ENCODE measurements around the gene B3GALNT2. TPM values are rescaled to one million over a fixed set of nuclear protein-coding genes. Genes with fewer than 3 reads are reported as not detected.
"Not testable (repeated sequence)": the region's sequence is repeated elsewhere in the genome, so short reads cannot be mapped to it uniquely, and the experiment has no call there.

The B3GALNT2 gene
- polyA plus RNA-seq, 4 donors = 17.5 to 31.3 (median 26.2) TPM

DNA sequence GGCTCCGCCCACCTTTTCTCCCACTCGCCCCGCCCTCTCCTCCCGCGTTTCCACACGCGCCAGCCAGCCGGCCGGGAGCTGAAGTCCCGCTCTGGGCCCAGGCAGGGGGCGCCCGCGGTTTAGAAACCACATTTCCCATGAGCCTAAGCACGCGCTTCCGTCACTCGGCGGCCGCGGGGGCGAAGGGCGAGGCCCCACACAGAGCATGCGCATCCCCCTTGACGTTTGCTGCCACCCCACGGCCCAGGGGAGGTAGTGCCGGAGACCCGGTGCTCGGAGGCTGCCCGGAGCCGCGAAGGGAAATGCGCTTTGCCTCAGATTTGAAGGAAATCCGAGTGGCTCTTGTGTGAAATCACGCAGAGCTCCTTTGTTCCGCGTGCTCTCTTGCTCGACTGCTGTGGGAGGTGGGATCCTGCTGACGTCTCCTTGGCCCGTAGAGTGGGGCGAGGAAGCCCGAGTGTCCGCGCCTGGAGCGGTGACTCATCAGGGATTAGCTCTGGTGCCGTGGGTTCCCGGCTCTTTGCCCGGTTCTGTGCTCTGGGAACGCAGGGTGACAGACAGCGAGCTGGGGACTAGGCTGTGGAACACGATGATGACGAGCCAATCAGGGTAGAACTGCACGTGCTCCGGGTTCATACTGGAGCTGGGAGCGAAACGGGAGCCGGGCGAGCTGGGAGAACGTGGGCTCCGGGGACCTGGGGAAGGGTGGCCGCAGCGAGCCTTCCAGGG lies 406 bp upstream of the B3GALNT2 start:
- peak; percentile 91 to 98 (median 98) for DNase-seq (ENCODE audit: low read depth in 4 of 4, low spot score in 2 of 4)

DNA sequence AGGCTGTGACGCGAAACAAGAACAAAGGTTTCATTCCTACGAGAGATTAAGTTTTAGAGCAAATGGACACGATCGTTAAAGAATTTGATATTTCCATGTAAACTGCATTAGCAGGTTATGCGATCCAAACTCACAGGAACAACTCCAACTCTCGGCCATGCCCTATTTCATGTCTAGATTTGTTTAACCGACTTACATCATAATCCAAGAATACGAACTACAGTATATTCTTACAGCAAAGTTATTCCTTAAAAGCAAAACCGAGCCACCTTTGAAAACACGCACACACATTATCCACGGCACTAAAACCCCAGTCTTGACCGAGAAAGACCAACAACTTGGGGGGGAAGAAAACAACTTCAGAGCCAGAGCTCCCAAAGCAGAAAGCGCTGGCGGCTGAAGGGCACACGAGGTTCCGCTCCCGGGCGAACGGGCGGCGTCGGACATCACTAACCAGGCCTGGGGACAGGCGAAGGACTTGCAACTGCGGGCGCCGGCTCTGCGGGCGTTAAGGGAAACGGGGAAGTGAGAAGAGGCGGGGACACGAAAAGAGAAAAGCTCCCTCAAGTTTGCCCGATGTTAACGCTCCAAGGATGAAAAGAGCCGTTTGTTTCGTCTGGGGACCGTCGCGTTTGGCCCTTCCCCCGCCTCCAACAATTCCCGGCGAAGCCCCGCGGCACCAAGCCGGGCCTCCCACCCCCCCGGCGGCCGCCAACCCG lies 690 bp downstream of the B3GALNT2 start:
- DNase-seq (ENCODE audit: low read depth in 4 of 4, low spot score in 2 of 4) = peak; percentile 45 to 77 (median 62)

DNA sequence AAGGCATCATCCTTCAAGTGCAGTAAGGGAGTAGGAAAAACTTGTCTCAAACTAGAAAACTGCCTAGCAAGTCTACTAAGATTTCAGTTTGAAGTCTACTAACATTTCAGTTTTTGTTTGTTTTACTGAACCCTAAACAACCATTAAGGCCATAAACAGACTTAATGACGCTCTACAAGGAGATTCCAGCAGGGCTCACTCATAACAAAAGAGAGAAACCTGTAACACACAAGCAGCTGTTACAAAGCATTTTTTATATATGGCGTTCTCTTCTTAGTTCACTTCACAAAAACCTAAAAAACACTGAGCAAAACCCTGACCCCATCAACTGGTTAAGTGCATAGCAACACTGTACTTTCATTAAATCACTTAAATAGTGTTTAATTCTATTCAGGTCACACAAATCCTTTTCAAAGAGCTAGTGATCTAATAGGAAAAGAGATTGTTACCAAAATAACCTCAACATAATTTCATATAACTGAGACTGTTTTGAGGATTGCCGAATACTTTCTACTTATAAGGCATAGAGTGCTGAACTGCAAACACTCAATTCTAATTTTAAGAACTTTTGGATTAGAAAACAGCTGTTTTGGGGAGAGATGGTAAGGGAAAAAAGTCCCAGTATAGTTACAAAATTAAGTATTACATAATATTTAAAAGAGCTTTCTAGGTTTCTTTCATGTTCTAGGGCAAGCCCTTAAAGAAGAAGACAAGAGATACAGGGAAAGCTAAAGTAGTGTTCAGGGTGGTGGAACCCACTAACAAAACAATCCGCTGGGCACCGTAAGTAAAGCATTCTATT lies 1.4 kb downstream of the B3GALNT2 start:
- DNase-seq (ENCODE audit: low read depth in 4 of 4, low spot score in 2 of 4) = peak; percentile 37 to 60 (median 44)

DNA sequence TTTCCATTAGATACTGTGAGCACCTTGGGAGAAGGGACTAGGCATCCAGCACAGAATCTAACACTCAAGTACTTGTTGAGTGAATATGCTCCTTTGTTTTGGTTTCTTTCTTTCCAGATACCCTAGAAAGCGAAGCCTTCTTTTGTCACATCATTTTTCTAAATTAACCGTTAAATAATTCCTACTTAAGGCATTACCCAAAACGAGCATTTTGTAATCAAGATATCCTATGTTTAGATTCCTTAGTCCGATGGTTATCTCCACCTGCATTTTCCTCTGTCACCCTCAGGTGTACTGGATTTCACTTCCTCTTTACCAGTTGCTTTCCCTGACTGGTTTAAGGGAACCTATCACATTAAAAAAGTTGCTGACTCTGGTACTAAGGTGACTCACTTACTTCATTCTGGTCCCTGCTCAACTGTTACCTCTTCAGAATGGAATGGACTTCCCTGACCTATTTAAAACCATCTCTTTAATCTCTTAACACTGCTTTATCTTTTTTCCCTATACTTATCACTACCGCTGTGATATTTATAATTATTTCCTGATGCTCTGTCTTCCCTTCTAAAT lies 3.2 kb downstream of the B3GALNT2 start:
- DNase-seq (ENCODE audit: low read depth in 4 of 4, low spot score in 2 of 4) = no peak

DNA sequence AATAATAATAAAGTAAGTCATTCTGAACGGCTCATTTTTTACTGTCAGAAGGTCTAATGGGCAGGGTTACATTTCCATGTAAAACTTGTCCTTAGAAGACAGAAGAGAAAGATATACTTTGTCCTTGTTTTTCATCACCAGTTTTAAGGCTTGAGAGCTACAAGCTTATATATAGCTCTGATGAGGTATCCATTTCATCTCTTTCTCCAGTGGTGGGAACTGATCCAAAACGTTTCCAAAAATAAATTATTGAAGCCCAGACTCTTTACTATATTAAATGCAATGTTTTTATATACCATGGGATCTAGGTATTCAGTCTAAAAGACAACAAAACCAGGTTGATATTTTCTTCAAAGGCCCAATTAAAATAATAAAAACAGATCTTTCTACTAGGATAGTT lies 8.7 kb downstream of the B3GALNT2 start:
- DNase-seq (ENCODE audit: low read depth in 4 of 4, low spot score in 2 of 4) = no peak

DNA sequence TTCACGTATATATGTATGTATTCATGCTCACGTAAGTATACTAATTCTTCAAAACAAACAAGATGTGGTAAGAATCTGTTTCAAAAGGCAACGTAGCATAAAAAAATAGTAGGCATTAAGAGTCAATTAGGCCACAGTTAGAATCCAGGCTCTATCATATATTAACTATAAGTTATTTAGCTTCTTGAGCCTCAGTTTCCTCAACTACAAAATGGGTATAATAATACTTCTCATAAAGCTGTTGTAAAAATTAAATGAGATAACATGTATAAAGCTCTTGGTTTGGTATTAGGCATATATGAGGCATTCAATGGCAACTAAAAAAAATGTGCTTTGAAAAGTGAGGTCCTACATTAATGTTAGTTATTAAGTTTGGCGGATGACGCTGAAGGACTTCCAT lies 9.2 kb downstream of the B3GALNT2 start:
- no peak for DNase-seq (ENCODE audit: low read depth in 4 of 4, low spot score in 2 of 4)

DNA sequence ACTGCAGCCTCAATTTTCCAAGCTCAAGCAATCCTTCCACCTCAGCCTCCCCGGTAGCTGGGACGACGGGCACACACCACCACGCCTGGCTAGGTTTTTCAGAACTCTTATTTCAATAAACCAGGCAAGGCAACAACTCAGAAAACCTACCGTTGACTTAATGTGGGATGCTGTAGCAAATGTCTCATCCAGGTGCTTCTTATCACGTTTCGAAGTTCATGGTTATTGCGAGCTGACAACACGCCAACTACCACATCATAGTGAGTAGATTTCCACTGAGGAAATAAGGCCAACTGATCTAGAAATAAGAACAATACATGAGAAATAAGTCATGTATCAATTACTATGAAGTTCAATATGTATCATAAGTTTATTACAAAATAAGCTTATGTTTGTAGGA lies 9.7 kb downstream of the B3GALNT2 start:
- DNase-seq (ENCODE audit: low read depth in 4 of 4, low spot score in 2 of 4) = no peak

DNA sequence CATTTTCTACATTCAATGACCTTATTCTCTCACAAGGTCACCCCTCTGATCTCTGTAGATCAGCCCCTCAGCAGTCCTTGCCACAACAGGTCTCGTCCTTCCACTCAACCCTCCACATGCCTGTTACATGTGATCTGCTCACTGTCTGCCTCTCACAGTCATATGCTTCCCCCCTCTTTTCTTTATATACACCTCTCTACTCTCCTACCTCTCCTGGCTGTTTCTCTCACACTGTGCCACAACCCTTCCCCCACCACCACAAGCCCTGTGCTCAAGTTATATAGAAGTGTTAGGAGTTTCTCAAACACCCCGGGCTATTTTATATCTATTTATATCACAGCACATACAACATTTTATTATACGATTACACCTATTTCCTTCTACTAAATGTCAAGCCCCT lies 12.6 kb downstream of the B3GALNT2 start:
- no peak for DNase-seq (ENCODE audit: low read depth in 4 of 4, low spot score in 2 of 4)

DNA sequence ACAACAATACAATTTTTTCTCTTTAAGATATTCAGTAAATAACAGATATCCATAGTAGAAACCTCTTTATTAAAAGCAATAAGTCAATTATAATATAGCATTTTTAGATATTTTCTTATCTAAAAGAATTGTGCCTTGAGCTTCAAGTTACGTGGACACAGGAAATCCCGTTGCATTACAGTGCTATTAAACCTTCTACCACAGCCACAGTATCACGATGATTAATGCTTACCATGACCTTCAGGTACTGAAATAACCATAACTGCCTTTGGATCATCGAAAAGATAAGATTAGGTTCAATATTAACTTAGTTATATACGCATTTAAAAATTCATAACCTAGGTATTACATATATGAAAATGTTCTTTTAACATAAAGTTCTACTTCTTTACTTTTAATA lies 17.9 kb downstream of the B3GALNT2 start:
- no peak for DNase-seq (ENCODE audit: low read depth in 4 of 4, low spot score in 2 of 4)

DNA sequence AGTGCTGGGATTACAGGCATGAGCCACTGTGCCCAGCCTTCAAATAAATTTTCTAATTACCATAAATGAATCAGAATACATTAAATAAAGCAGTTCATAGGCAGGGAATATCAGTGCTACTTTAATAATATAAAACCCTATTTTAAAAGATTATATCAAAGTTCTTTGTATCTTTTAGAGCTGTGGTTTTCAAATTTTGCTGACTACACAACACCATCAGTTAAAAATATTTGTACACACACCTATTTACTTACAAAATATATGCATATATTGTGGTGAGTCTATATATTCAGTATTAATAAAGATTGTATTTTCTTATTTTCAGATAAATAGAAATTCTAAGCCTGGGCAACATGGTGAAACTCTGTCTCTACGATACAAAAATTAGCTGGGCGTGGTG lies 18.7 kb downstream of the B3GALNT2 start:
- no peak for DNase-seq (ENCODE audit: low read depth in 4 of 4, low spot score in 2 of 4)

DNA sequence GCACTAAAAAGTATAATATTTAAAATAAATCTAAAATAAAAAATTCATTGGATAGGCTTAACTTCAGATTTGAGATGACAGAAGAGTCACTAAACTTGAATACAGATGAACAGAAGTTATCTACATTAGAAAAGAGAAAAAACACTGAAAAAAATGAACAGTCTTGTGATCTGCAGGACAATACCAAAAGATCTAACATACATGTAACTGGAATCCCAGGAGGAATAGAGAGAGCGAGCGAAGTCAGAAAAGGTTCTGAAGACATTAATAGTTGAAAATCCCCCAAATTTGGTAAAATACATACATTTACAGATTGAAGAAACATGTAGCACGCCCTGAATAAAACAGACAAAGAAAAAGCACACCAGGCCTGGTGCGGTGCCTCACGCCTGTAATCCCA lies 21.2 kb downstream of the B3GALNT2 start:
- DNase-seq (ENCODE audit: low read depth in 4 of 4, low spot score in 2 of 4) = no peak

DNA sequence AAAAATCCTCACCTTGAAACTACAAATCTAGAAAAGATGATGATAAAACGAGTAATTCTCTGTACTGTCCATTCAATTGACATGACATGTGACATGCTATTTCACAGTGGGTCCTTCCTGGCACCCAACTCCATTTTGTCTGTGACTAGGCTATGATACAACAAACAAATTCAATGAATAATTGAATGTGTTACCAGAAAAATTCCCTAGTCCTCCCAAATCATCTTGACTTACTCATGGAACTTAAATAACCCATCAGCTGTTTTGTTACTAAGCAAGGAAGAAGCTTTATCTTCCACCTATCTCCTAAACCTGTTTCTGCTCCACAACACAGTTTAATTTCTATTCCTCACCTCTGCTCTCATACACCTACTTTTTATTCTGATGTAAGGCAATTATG lies 30.4 kb downstream of the B3GALNT2 start:
- no peak for DNase-seq (ENCODE audit: low read depth in 4 of 4, low spot score in 2 of 4)

DNA sequence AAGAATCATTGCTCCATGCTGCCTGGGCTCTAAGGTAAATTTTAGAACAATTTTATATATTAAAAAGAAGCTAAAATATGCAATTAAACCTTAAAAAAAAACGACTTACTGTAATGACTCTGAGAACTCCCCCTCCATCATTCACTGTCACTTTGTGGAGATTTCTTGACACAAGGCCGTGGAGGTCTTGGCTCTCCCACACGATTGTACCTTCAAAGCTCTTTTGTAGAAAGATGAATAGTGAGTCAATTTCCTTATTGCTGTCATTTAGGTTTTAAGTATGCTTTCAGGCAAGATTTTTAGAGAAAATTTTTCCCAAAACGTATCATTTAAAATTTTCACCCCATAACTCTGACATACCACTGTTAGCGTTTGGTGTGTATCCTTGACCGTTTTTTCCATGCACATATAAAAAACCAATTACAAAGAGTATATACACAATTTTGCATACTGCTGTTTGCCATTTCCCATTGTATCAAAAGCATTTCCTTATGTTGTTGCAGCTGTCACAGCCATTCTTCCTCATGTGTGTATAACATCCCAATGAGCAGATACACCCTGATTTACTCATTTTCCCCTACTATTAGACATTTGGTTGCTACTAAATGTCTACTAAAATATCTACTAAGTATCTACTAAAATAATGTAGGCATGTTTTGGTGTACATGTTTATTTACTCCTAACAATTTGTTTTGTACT lies 33.4 kb downstream of the B3GALNT2 start:
- DNase-seq (ENCODE audit: low read depth in 4 of 4, low spot score in 2 of 4) = no peak

DNA sequence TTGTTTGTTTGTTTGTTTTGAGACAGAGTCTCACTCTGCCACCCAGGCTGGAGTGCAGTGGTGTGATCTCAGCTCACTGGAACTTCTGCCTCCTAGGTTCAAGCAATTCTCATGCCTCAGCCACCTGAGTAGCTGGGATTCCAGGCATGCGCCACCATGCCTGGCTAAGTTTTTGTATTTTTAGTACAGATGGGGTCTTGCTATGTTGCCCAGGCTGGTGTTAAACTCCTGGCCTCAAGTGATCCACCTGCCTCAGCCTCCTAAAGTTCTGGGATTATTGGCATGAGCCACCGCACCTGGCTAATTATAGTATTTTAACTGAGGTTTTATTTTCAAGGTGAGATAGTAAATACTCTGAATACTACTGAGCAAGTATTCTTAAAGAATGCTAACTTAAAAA lies 34.4 kb downstream of the B3GALNT2 start:
- not testable (repeated sequence) for DNase-seq (ENCODE audit: low read depth in 4 of 4, low spot score in 2 of 4)

DNA sequence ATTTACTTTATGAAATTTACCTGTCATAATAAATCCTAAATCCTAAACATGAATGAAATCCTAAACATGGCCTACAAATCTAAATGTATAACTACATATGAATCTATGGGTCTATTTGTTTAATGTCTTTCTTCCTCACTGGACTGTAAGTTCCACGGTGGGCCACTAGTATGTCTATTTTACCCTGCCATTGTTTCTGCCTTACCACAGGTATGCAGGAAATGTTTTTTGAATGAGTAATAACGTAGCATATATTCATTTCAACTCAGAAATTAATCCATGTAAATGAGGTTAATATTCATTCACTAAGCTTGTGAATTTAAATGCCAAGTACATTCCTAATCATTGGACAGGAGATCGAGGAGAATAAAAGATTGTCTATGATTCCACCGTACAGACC lies 35.3 kb downstream of the B3GALNT2 start:
- no peak for DNase-seq (ENCODE audit: low read depth in 4 of 4, low spot score in 2 of 4)

DNA sequence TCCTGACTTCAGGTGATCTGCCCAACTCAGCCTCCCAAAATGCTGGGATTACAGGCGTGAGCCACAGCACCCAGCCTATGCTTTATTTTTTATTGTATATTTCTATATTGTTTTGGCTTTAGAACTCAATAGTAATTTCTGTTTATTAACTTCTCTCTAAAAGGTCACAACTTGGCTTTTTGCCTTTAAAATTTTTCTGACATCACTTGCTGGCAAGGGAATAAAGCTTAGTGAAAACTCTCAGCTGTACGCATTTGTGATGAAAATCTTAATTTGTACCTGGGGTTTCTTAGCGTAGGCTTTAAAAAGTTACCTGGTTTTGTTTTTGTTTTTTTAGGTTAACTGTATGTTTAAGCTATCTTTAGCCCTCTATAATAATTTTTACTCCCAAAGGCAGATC lies 36.2 kb downstream of the B3GALNT2 start:
- DNase-seq (ENCODE audit: low read depth in 4 of 4, low spot score in 2 of 4) = no peak

DNA sequence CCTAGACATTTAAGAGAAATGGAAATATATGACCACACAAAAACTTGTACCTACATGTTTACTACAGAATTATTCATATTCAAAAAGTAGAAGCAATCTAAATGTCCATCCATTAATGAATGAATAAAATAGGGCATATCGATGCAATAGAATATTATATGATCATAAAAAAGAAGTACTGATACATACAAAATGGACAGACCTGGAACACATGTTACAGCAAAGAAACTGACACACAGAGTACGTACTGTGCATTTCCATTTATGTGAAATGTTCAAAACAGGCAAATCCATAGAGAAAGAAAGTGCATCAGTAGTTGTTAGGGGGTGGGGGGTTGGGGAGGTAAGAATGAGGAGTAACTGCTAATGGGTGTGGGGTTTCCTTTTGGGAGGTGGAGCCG lies 39.2 kb downstream of the B3GALNT2 start:
- no peak for DNase-seq (ENCODE audit: low read depth in 4 of 4, low spot score in 2 of 4)

DNA sequence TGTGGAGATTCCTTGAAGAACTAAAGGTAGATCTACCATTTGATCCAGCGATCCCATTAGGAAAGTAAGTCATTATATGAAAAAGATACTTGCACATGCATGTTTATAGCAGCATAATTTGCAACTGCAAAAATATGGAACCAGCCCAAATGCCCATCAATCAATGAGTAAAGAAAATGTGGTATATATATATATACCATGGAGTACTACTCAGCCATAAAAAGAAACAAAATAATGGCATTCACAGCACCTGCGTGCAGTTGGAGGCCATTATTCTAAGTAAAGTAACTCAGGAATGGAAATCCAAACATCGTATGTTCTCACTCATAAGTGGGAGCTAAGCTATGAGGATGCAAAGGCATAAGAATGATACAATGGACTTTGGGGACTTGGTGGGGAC lies 41.4 kb downstream of the B3GALNT2 start:
- not testable (repeated sequence) for DNase-seq (ENCODE audit: low read depth in 4 of 4, low spot score in 2 of 4)

DNA sequence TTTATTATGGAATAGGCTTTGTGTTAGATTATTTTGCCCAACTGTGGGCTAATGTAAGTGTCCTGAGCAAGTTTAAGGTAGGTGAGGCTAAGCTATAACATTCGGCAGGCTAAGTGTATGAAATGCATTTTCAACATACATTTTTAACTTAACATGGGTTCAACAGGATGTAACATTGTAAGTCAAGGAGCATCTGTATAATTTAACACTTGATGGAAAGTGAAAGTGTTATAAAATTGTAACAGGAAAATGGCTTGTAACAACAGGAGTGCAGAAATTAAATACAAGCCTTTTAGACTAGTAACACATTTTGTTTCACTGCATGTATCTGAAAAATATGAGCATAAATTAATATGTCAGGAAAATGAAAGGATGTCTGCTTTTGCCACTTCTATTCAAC lies 42.3 kb downstream of the B3GALNT2 start:
- DNase-seq (ENCODE audit: low read depth in 4 of 4, low spot score in 2 of 4) = no peak

DNA sequence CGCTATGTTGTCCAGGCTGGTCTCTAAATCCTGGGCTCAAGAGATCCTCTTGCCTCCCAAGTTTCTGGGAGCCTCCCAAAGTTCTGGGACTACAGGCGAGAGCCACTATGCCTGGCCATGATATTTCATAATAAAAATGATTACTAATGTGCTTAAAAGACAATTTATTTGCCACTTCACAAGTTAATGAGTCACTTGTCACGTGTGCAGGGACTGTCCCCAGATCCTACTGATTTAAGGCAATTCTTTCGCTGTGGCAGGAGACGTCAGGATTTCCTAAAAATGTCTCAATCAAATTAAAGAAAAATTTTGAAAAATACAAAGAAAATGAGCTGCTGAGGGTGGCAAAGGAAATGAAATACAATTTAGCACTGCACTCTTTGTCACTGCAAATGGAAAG lies 43.5 kb downstream of the B3GALNT2 start:
- DNase-seq (ENCODE audit: low read depth in 4 of 4, low spot score in 2 of 4) = no peak

DNA sequence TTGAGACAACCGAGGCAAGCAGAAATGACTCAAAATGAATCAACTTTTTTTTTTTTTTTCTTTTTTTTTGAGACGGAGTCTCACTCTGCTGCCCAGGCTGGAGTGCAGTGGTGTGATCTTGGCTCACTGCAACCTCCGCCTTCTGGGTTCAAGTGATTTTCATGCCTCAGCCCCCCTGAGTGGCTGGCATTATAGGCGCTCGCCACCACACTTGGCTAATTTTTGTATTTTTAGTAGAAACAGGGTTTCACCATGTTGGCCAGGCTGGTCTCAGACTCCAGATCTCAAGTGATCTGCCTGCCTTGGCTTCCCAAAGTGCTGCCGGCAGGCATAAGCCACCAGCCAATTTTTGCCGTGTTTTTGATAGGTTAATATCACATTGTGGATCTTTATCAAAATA lies 46.4 kb downstream of the B3GALNT2 start:
- not testable (repeated sequence) for DNase-seq (ENCODE audit: low read depth in 4 of 4, low spot score in 2 of 4)
